HepG2 (cell line): ENCODE measurements around the gene MYH7B. TPM values are rescaled to one million over a fixed set of nuclear protein-coding genes. Genes with fewer than 3 reads are reported as not detected.
A peak's percentile ranks its signal among the peaks of the same experiment; 100 is the strongest.

Experiments
- ATAC-seq: fragments of 200-7000 bp; cut with Tn5 transposase; 3 replicates; pipeline ENCODE4 v1.9.1; 2020; ENCODE audit warnings: mild to moderate bottlenecking, moderate library complexity
- BruUV-seq: library from RNA; stranded (reverse); fragments of 400-500 nt; replicated peaks from 2 replicates; lab custom pipeline; 2021; lab: Mats Ljungman, UMichigan
- CTCF ChIA-PET: fragments of 300-600 bp; formaldehyde crosslinking; extraction: SDS; loops from one replicate; lab custom pipeline; 2021; ENCODE audit warnings: low total read pairs, inconsistent platforms, low intra/inter-chr PET ratio; lab: Yijun Ruan, JAX
- POLR2A ChIA-PET: fragments of 350-600 bp; sonication (Branson Sonifier 250); formaldehyde crosslinking; loops from one replicate; lab custom pipeline; 2020; ENCODE audit warnings: antibody characterized with exemption, inconsistent platforms; lab: Yijun Ruan, JAX
- DNase-seq: peaks from one replicate; pipeline ENCODE4 v3.0.0-alpha.2; 2015; ENCODE audit warnings: low spot score
- FAIRE-seq: peaks from 3 replicates; lab custom pipeline; 2011; peaks lifted over from hg19 to GRCh38; lab: Jason Lieb, UNC
- H2AFZ ChIP-seq: one replicate; pipeline ENCODE4 v1.6.1; 2011; ENCODE audit warnings: low read length, inconsistent platforms
- H3K27ac ChIP-seq: fragments of 300-600 bp; 3 replicates; pipeline ENCODE4 v1.8.0; 2011; ENCODE audit warnings: mixed run types, mild to moderate bottlenecking, mixed read lengths, low read length, inconsistent platforms; ENCODE audit not compliant: insufficient read depth; ENCODE audit errors: extremely low read length
- H3K27me3 ChIP-seq, 2 experiments: fragments of 200-600 bp in 1 of 2; 2 replicates in 1 of 2; 3 replicates in 1 of 2; pipeline versions ENCODE4 v1.6.0 to v1.8.0; 2011; ENCODE audit warnings: low read length in 2 of 2, mild to moderate bottlenecking in 2 of 2, moderate library complexity in 2 of 2, inconsistent platforms in 1 of 2; ENCODE audit not compliant: insufficient read depth in 2 of 2, control insufficient read depth in 1 of 2
- H3K36me3 ChIP-seq, 2 experiments: fragments of 200-600 bp in 1 of 2; replicated peaks in 1 of 2; 2 replicates in 1 of 2; 3 replicates in 1 of 2; pipeline versions ENCODE4 v1.5.1 to v1.8.0; 2011; ENCODE audit warnings: low read length in 2 of 2, inconsistent platforms in 1 of 2; ENCODE audit not compliant: insufficient read depth in 2 of 2, control insufficient read depth in 1 of 2
- H3K4me1 ChIP-seq: 2 replicates; pipeline ENCODE4 v1.5.1; 2012; ENCODE audit warnings: low read length, inconsistent platforms; ENCODE audit not compliant: insufficient read depth
- H3K4me2 ChIP-seq: 2 replicates; pipeline ENCODE4 v1.6.0; 2011; ENCODE audit warnings: low read depth, low read length, inconsistent platforms
- H3K4me3 ChIP-seq, 3 experiments: fragments of 200-600 bp in 1 of 3; sonication (generic), shearing (Covaris generic) in 1 of 3; replicated peaks in 1 of 3; 2 replicates each; pipeline ENCODE4 v1.5.1; 2011 to 2016; ENCODE audit warnings: low read length in 3 of 3, inconsistent platforms in 2 of 3, low read depth in 2 of 3, mild to moderate bottlenecking in 2 of 3, control low read depth in 1 of 3, mixed read lengths in 1 of 3; ENCODE audit not compliant: insufficient read depth in 1 of 3
- H3K79me2 ChIP-seq: one replicate; pipeline ENCODE4 v1.6.1; 2011; ENCODE audit warnings: low read length, inconsistent platforms; ENCODE audit not compliant: insufficient read depth
- H3K9ac ChIP-seq: 2 replicates; pipeline ENCODE4 v1.6.0; 2011; ENCODE audit warnings: mild to moderate bottlenecking, low read depth, low read length, inconsistent platforms; ENCODE audit not compliant: insufficient read depth
- H3K9me3 ChIP-seq: 2 replicates; pipeline ENCODE4 v1.5.1; 2012; ENCODE audit warnings: mild to moderate bottlenecking, low read length
- H4K20me1 ChIP-seq: 2 replicates; pipeline ENCODE4 v1.6.0; 2011; ENCODE audit warnings: inconsistent platforms, mild to moderate bottlenecking, low read length, moderate library complexity; ENCODE audit not compliant: insufficient read depth
- CCDC6 ChIP-seq: sonication (generic); formaldehyde crosslinking; IDR thresholded peaks from 2 replicates; pipeline ENCODE4 v1.8.1; 2022; ENCODE audit warnings: mild to moderate bottlenecking, missing genetic modification reagents, moderate library complexity
- FLYWCH1 ChIP-seq: sonication (generic); formaldehyde crosslinking; IDR thresholded peaks from 2 replicates; pipeline ENCODE4 v1.8.1; 2023; ENCODE audit warnings: mild to moderate bottlenecking, missing genetic modification reagents
- HOXA3 ChIP-seq: sonication (generic); formaldehyde crosslinking; IDR thresholded peaks from 2 replicates; pipeline ENCODE4 v1.5.0; 2020; ENCODE audit warnings: missing genetic modification reagents
- NCOA5 ChIP-seq: sonication (generic); formaldehyde crosslinking; IDR thresholded peaks from 2 replicates; pipeline ENCODE4 v1.4.0; 2020; ENCODE audit warnings: missing genetic modification reagents
- SATB2 ChIP-seq: sonication (generic); formaldehyde crosslinking; IDR thresholded peaks from 2 replicates; pipeline ENCODE4 v1.5.0; 2020; ENCODE audit warnings: missing genetic modification reagents
- ZNF512B ChIP-seq: sonication (generic); formaldehyde crosslinking; IDR thresholded peaks from 2 replicates; pipeline ENCODE4 v1.5.1; 2020; ENCODE audit warnings: missing genetic modification reagents, mild to moderate bottlenecking, borderline replicate concordance
- WGBS: methylation state at CpG from one replicate; pipeline ENCODE4 v1.1.6; 2017; ENCODE audit warnings: low lambda C conversion rate; 5-methylcytosine and 5-hydroxymethylcytosine counted together
- in situ Hi-C: cut with HindIII; loops from 2 replicates; pipeline ENCODE4 v1.10.0; 2017; ENCODE audit warnings: low pct_unique_long_range_greater_than_20kb; ENCODE audit not compliant: extremely low pct_ligation_motif_present
- intact Hi-C: fragments of 100-400 bp; cut with micrococcal nuclease; formaldehyde crosslinking; loops from one replicate; pipeline ENCODE4 v1.10.0; 2022; ENCODE audit not compliant: unreplicated experiment
- polyA plus RNA-seq, 8 experiments: library from polyadenylated mRNA; depleted of rRNA in 3 of 8; stranded (reverse) in 7 of 8; unstranded in 1 of 8; fragments of >200 nt; fragmentation: Illumina TruSeq in 4 of 8; extraction: Trizol in 4 of 8; gene quantifications; 2 replicates each; pipeline versions ENCODE4 v1.2.1 to v1.2.3, GENCODE V29; 2011 to 2016; ENCODE audit warnings: low read depth in 4 of 8, missing spikeins in 1 of 8, mixed read lengths in 1 of 8; ENCODE audit not compliant: insufficient read depth in 1 of 8
- total RNA-seq, 5 experiments: library from RNA; depleted of rRNA; stranded (reverse); fragments of >200 nt; fragmentation: Illumina TruSeq; extraction: Trizol; gene quantifications; 2 replicates each; pipeline ENCODE4 v1.2.3, GENCODE V29; 2016; ENCODE audit warnings: low read depth in 1 of 5

The MYH7B gene
- total and polyA plus RNA-seq, 2 of the 13 experiments (the other 11 are each of a cell fraction or from before 2014, with no cell fraction given) = 0.05 to 0.20 TPM

- H3K4me2 ChIP-seq = no peak overlapping the region
- H3K36me3 ChIP-seq = peaks cover 16 to 61% of the 10 kb centered on the region in 2 experiments
- ATAC-seq (no peak), FAIRE-seq (no peak), DNase-seq (no peak)
- H3K9me3 ChIP-seq = no peaks in the 10 kb centered on the region
- ChIA-PET POLR2A (interaction anchor here (1.5 kb wide), 1 partner anchor 10 kb away, joined by 6 read pairs; the partner anchor contains the start of genes GSS and MYH7B), CTCF (no interaction called here)
- in situ Hi-C loops (no loop called here), intact Hi-C loops (no loop called here)
- H3K4me3 ChIP-seq = no peak overlapping the region
- H4K20me1 ChIP-seq = no peaks in the 10 kb centered on the region
- no TSS peak for BruUV-seq
- peaks cover 22% of the 10 kb centered on the region for H3K4me1 ChIP-seq
- 96% methylated on average over 7 of the region's 7 CpGs for WGBS
- no peaks in the 10 kb centered on the region for H3K79me2 ChIP-seq
- no peak overlapping the region for H3K9ac ChIP-seq
- TF ChIP-seq SATB2 (CRISPR knock-in tag) = no peak
- TF ChIP-seq FLYWCH1 (CRISPR knock-in tag) = no peak
- TF ChIP-seq HOXA3 (CRISPR knock-in tag) = no peak
- TF ChIP-seq ZNF512B (CRISPR knock-in tag) = 0 out of 2 replicates have a peak, but pooled peaks have one; percentile 15
- TF ChIP-seq NCOA5 (CRISPR knock-in tag) = no peak
- TF ChIP-seq CCDC6 (CRISPR knock-in tag) = no peak
- no peaks in the 10 kb centered on the region for H3K27me3 ChIP-seq
- no peak overlapping the region for H3K27ac ChIP-seq
- no peak overlapping the region for H2AFZ ChIP-seq
These were observed 10.2 kb upstream of the MYH7B start for GRCh38 chr20:34945315-34946077.
